Breast epithelium (tissue), 3 donors: ENCODE measurements around the gene PLEKHN1.

Experiments used
- CTCF ChIP-seq, 3 donors: fragments of 450-650 bp; IDR thresholded peaks; one replicate each; pipeline ENCODE4 v1.5.1; 2016 to 2017; ENCODE audit warnings: antibody characterized with exemption in 3 of 3, mild to moderate bottlenecking in 3 of 3, moderate library complexity in 3 of 3
- POLR2A ChIP-seq: fragments of 450-650 bp; IDR thresholded peaks from one replicate; pipeline ENCODE4 v1.6.1; 2016; ENCODE audit warnings: antibody characterized with exemption, mild to moderate bottlenecking, moderate library complexity

GRCh38 chr1:1013922-1014648 lies 47.8 kb downstream of the PLEKHN1 start:
- no peak for TF ChIP-seq CTCF (IDR thresholded peaks at IDR 0.05)
- no peak for TF ChIP-seq POLR2A
